SK-N-SH (cell line): ENCODE results near the gene MAD1L1. TPM values are rescaled to one million over a fixed set of nuclear protein-coding genes. Genes with fewer than 3 reads are reported as not detected.
"Not testable (repeated sequence)": the region's sequence is repeated elsewhere in the genome, so short reads cannot be mapped to it uniquely, and the experiment has no call there.

Source experiments
- CTCF ChIA-PET: fragments of 300-600, 350-600 bp; formaldehyde crosslinking; extraction: SDS; loops from one replicate; lab custom pipeline; 2021; lab: Yijun Ruan, JAX
- POLR2A ChIA-PET: fragments of 350-600 bp; sonication (Branson Sonifier 250); formaldehyde crosslinking; extraction: SDS; loops from one replicate; lab custom pipeline; 2020; ENCODE audit warnings: antibody characterized with exemption, inconsistent platforms; lab: Yijun Ruan, JAX
- DNase-seq: peaks from one replicate; pipeline ENCODE4 v3.0.0; 2012
- H2AFZ ChIP-seq: fragments of 200-600 bp; sonication (generic); 2 replicates; pipeline ENCODE4 v1.8.1; 2016; ENCODE audit warnings: antibody characterized with exemption, mild to moderate bottlenecking, low read depth
- H3F3A ChIP-seq: fragments of 200-600 bp; sonication (generic); replicated peaks from 2 replicates; pipeline ENCODE3; 2016; ENCODE audit warnings: antibody characterized with exemption, mild to moderate bottlenecking; ENCODE audit not compliant: insufficient read depth
- H3K27ac ChIP-seq, 2 experiments: fragments of 200-500 bp in 1 of 2; fragments of 200-600 bp in 1 of 2; sonication (Bioruptor generic) in 1 of 2; sonication (generic), shearing (Covaris generic) in 1 of 2; 2 replicates each; pipeline versions ENCODE4 v1.5.1 to v1.6.1; 2014 to 2016; ENCODE audit warnings: low read depth in 2 of 2, inconsistent platforms in 1 of 2, low read length in 1 of 2, mild to moderate bottlenecking in 1 of 2, mixed read lengths in 1 of 2
- H3K27me3 ChIP-seq: fragments of 200-600 bp; sonication (generic), shearing (Covaris generic); 2 replicates; pipeline ENCODE4 v1.6.1; 2016; ENCODE audit warnings: mixed run types; ENCODE audit not compliant: insufficient read depth
- H3K36me3 ChIP-seq, 2 experiments: fragments of 200-500 bp in 1 of 2; fragments of 200-600 bp in 1 of 2; sonication (Bioruptor generic) in 1 of 2; sonication (generic) in 1 of 2; replicated peaks in 1 of 2; 2 replicates each; pipeline versions ENCODE3 to v1.5.1; 2014 to 2016; ENCODE audit warnings: low read length in 1 of 2, mild to moderate bottlenecking in 1 of 2; ENCODE audit not compliant: insufficient read depth in 2 of 2, control insufficient read depth in 1 of 2
- H3K4me1 ChIP-seq, 2 experiments: fragments of 200-500 bp in 1 of 2; fragments of 200-600 bp in 1 of 2; sonication (Bioruptor generic) in 1 of 2; sonication (generic), shearing (Covaris generic) in 1 of 2; 2 replicates each; pipeline versions ENCODE4 v1.5.1 to v1.6.1; 2014 to 2016; ENCODE audit warnings: low read depth in 1 of 2, low read length in 1 of 2, mixed run types in 1 of 2; ENCODE audit not compliant: insufficient read depth in 2 of 2, control insufficient read depth in 1 of 2
- H3K4me2 ChIP-seq: fragments of 200-600 bp; sonication (generic), shearing (Covaris generic); 2 replicates; pipeline ENCODE4 v1.6.1; 2017; ENCODE audit warnings: mixed run types
- H3K4me3 ChIP-seq, 2 experiments: fragments of 200-500 bp in 1 of 2; fragments of 200-600 bp in 1 of 2; sonication (Bioruptor generic) in 1 of 2; sonication (generic), shearing (Covaris generic) in 1 of 2; 2 replicates each; pipeline versions ENCODE4 v1.5.1 to v1.8.1; 2014 to 2016; ENCODE audit warnings: low read depth in 2 of 2, inconsistent platforms in 1 of 2, low read length in 1 of 2, mild to moderate bottlenecking in 1 of 2, mixed read lengths in 1 of 2, moderate library complexity in 1 of 2
- H3K79me2 ChIP-seq: fragments of 200-600 bp; sonication (generic); 2 replicates; pipeline ENCODE4 v1.8.1; 2017; ENCODE audit warnings: mild to moderate bottlenecking; ENCODE audit not compliant: insufficient read depth
- H3K9ac ChIP-seq: fragments of 200-600 bp; sonication (generic); 2 replicates; pipeline ENCODE4 v1.6.1; 2017; ENCODE audit warnings: mixed run types
- H3K9me2 ChIP-seq: fragments of 200-600 bp; sonication (generic); 2 replicates; pipeline ENCODE4 v1.6.1; 2017; ENCODE audit warnings: mixed run types
- H3K9me3 ChIP-seq: fragments of 200-600 bp; sonication (generic); 2 replicates; pipeline ENCODE4 v1.6.1; 2017; ENCODE audit warnings: mixed run types, mild to moderate bottlenecking, moderate library complexity
- H4K20me1 ChIP-seq: fragments of 200-600 bp; sonication (generic); 2 replicates; pipeline ENCODE4 v1.6.1; 2017; ENCODE audit warnings: mild to moderate bottlenecking, mixed run types; ENCODE audit not compliant: insufficient read depth
- CHD2 ChIP-seq: fragments of 150-350 bp; IDR thresholded peaks from 2 replicates; pipeline ENCODE4 v1.6.1; 2018; ENCODE audit warnings: low read length; ENCODE audit not compliant: partially characterized antibody
- ELF1 ChIP-seq: IDR thresholded peaks from 2 replicates; pipeline ENCODE4 v1.4.0; 2012
- GATA2 ChIP-seq: sonication (generic); formaldehyde crosslinking; IDR thresholded peaks from 2 replicates; pipeline ENCODE4 v1.5.0; 2020; ENCODE audit warnings: mild to moderate bottlenecking, missing genetic modification reagents
- MEF2A ChIP-seq: IDR thresholded peaks from 2 replicates; pipeline ENCODE4 v1.4.0; 2012; ENCODE audit warnings: low read depth, borderline replicate concordance
- RCOR1 ChIP-seq: fragments of 150-350 bp; IDR thresholded peaks from 2 replicates; pipeline ENCODE4 v1.6.1; 2017; ENCODE audit warnings: antibody characterized with exemption, low read length
- RFX5 ChIP-seq: IDR thresholded peaks from 2 replicates; pipeline ENCODE4 v1.6.1; 2012; ENCODE audit warnings: mild to moderate bottlenecking, improper control_type of control experiment, low read length
- RXRA ChIP-seq: IDR thresholded peaks from 2 replicates; pipeline ENCODE4 v1.4.0; 2012; ENCODE audit warnings: low read depth, mild to moderate bottlenecking, borderline replicate concordance
- SIN3A ChIP-seq: IDR thresholded peaks from 2 replicates; pipeline ENCODE4 v1.6.1; 2012; ENCODE audit warnings: low read depth, mild to moderate bottlenecking, low read length, moderate library complexity, borderline replicate concordance
- TEAD4 ChIP-seq: IDR thresholded peaks from 2 replicates; pipeline ENCODE4 v1.4.0; 2012; ENCODE audit warnings: mild to moderate bottlenecking, borderline replicate concordance; ENCODE audit not compliant: insufficient read depth
- YY1 ChIP-seq: IDR thresholded peaks from 2 replicates; pipeline ENCODE4 v1.4.0; 2012; ENCODE audit warnings: low read depth, mild to moderate bottlenecking
- WGBS: methylation state at CpG from one replicate; pipeline ENCODE4 v1.1.6; 2017; ENCODE audit warnings: low lambda C conversion rate; 5-methylcytosine and 5-hydroxymethylcytosine counted together
- polyA plus RNA-seq, 3 experiments: library from polyadenylated mRNA; depleted of rRNA; stranded (reverse); fragments of >200 nt; gene quantifications; 2 replicates each; pipeline ENCODE4 v1.2.3, GENCODE V29; 2012
- TF ChIP-seq, protein P1 (sequence below): IDR thresholded peaks from 2 replicates; pipeline ENCODE4; 2012
- TF ChIP-seq, protein P2 (sequence below): fragments of 150-350 bp; IDR thresholded peaks from 2 replicates; pipeline ENCODE4 v1.6.1; 2016; ENCODE audit warnings: mild to moderate bottlenecking, low read depth, low read length
- TF ChIP-seq, protein P3 (sequence below): IDR thresholded peaks from 2 replicates; pipeline ENCODE4 v1.4.0; 2012; ENCODE audit warnings: low read depth, borderline replicate concordance
- TF ChIP-seq, protein P4 (sequence below): IDR thresholded peaks from 2 replicates; pipeline ENCODE4 v1.4.0; 2012; ENCODE audit warnings: low read depth, borderline replicate concordance

The MAD1L1 gene
- polyA plus RNA-seq, 1 of the 3 experiments (the other 2 are of a cell fraction), result 46.2 TPM

DNA sequence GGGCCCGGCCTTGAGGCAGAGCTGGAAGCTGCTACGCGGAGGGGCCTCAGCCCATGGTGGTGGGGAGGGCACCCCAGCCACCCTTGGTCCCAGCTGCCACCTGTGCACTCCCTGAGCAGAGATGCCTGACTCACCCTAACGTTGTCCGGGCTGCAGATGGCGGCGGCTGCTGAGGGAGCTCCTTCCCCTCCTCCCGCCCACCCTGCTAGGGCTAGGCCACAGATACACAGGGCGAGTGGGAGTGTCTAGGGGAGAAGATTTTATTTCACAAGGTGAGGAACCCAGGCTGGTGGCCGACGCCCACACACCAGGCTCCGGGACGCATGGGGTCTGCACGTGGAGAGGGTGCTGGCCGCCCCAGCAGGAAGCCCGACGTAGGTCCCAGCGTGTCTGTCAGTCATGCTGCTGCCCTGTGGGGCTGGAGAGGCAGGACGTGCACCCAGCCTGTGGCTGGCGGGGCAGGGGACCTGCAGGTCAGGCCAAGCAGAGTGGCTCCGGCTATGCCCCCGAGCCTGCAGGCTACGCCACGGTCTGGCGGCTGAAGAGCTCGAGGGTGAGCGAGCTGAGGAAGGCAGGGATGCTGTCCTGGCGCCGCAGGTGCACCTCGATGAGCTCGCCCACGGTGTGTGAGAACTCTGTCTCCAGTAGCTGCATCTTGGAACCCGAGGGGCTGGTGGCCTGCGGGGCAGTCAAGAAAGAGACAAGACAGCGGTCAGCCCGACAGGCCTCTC, 417.0 kb downstream of the MAD1L1 start:
- H3K27ac ChIP-seq, H3K4me2 ChIP-seq, H4K20me1 ChIP-seq, DNase-seq, H3K9me2 ChIP-seq, H3K4me3 ChIP-seq, H3F3A ChIP-seq, H3K79me2 ChIP-seq, H3K36me3 ChIP-seq, H3K27me3 ChIP-seq, POLR2A ChIA-PET, H2AFZ ChIP-seq, H3K9ac ChIP-seq, H3K9me3 ChIP-seq: not testable (repeated sequence)
- CTCF ChIA-PET, result interaction anchor here (1.3 kb wide), 1 partner anchor 28 kb away, joined by 3 read pairs; no protein-coding TSS in a partner anchor
- 91% methylated on average over 24 of the region's 36 CpGs for WGBS
- peaks cover 0 to 72% of the 10 kb centered on the region in 2 experiments; a peak in 1 of 4 replicates for H3K4me1 ChIP-seq

DNA sequence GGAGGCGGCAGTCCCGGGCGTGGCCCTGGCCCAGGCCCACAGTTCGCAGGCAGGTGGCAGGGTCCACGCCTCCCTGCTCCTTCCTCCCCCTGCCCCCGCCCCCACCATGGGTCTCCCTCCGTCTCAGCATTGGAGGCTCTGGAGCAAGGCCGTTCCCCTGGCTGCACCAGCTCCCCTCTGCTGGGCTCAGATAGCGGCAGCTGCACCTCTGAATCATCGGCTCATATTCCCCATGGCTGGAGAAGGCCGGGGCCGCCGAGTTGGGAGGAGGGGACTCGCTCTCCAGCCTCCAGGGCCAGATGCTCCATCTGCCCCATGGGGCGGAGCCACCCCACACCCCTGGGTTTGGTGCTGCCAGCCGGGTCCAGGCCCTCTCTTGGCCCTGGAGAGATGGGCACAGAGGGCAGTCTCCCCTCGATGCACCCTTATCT, 417.7 kb downstream of the MAD1L1 start:
- Histone ChIP-seq H3K9me2 (no peaks in the 10 kb centered on the region), H3K27ac (no peak overlapping the region; a peak in 1 of 4 replicates), H3K79me2 (no peaks in the 10 kb centered on the region), H3K36me3 (no peaks in the 10 kb centered on the region), H3K9ac (no peak overlapping the region), H3K9me3 (no peaks in the 10 kb centered on the region), H3F3A (no peaks in the 10 kb centered on the region), H3K4me3 (no peak overlapping the region), H4K20me1 (no peaks in the 10 kb centered on the region), H3K27me3 (no peaks in the 10 kb centered on the region), H3K4me2 (no peak overlapping the region), H2AFZ (no peak overlapping the region), H3K4me1 (peaks cover 0 to 72% of the 10 kb centered on the region in 2 experiments; a peak in 1 of 4 replicates)
- TF ChIP-seq, protein P1, sequence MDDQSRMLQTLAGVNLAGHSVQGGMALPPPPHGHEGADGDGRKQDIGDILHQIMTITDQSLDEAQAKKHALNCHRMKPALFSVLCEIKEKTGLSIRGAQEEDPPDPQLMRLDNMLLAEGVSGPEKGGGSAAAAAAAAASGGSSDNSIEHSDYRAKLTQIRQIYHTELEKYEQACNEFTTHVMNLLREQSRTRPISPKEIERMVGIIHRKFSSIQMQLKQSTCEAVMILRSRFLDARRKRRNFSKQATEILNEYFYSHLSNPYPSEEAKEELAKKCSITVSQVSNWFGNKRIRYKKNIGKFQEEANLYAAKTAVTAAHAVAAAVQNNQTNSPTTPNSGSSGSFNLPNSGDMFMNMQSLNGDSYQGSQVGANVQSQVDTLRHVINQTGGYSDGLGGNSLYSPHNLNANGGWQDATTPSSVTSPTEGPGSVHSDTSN, result no peak
- no peak for TF ChIP-seq RFX5
- DNase-seq, result no peak
- ChIA-PET POLR2A (no interaction called here), CTCF (interaction anchor here (1.3 kb wide), 1 partner anchor 28 kb away, joined by 3 read pairs; no protein-coding TSS in a partner anchor)
- WGBS, result 86% methylated on average over 11 of the region's 17 CpGs

DNA sequence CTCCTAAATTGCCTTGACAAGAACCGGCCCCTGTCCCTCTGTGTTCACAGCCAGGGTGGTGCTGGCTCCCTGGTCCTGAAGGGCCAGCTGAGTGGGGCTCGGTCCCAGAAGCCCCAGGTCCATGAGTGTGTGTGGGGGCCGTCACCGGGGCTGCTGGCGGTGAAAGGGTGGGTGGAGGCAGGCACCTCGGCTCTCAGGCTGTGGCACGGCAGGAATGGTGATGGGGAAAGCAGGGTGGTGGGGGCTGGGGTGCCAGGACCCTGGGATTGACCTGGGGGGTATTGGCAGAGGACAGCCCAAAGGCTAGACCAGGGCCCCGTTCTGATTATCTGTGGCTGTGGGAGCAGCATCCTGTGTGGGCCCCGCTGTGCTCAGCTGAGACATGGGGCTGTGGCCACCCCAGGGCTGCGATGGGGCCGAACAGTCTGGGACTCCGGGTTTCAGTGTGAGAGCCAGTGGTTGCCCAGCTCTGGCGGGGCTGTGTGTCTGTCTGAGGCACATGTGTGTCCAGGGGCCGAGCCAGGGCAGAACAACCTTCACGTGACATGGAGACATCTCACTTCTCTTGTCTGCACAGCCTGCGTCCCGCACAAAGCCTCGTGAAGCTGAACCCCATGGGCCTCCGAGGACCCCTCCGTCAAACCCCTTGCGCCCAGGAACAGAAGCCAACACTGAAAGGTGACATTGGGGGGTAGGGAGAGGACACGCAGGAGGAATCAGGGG, 418.5 kb downstream of the MAD1L1 start:
- H3K4me2 ChIP-seq, result no peak overlapping the region
- H3K79me2 ChIP-seq, result no peaks in the 10 kb centered on the region
- H3F3A ChIP-seq, result no peaks in the 10 kb centered on the region
- H3K4me3 ChIP-seq, result no peak overlapping the region
- DNase-seq, result no peak
- no peak overlapping the region for H3K9ac ChIP-seq
- H3K27ac ChIP-seq, result no peak overlapping the region
- H3K9me3 ChIP-seq, result no peaks in the 10 kb centered on the region
- 96% methylated on average over 10 of the region's 22 CpGs for WGBS
- ChIA-PET POLR2A (no interaction called here), CTCF (interaction anchor here (0.6 to 2.1 kb wide), 8 partner anchors 12 to 235 kb away, joined by 3 to 12 read pairs (median 4); no protein-coding TSS in a partner anchor)
- peaks cover 0 to 65% of the 10 kb centered on the region in 2 experiments; a peak in 1 of 4 replicates for H3K4me1 ChIP-seq
- H4K20me1 ChIP-seq, result no peaks in the 10 kb centered on the region
- H3K9me2 ChIP-seq, result no peaks in the 10 kb centered on the region
- no peak overlapping the region for H2AFZ ChIP-seq
- H3K36me3 ChIP-seq, result no peaks in the 10 kb centered on the region
- H3K27me3 ChIP-seq, result no peaks in the 10 kb centered on the region
- TF ChIP-seq, protein P2, sequence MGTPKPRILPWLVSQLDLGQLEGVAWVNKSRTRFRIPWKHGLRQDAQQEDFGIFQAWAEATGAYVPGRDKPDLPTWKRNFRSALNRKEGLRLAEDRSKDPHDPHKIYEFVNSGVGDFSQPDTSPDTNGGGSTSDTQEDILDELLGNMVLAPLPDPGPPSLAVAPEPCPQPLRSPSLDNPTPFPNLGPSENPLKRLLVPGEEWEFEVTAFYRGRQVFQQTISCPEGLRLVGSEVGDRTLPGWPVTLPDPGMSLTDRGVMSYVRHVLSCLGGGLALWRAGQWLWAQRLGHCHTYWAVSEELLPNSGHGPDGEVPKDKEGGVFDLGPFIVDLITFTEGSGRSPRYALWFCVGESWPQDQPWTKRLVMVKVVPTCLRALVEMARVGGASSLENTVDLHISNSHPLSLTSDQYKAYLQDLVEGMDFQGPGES, result no peak
- TF ChIP-seq RCOR1, result no peak
- TF ChIP-seq SIN3A, result no peak
- TF ChIP-seq GATA2 (CRISPR knock-in tag), result no peak
- no peak for TF ChIP-seq CHD2
- TF ChIP-seq RXRA, result no peak
- TF ChIP-seq, protein P3, sequence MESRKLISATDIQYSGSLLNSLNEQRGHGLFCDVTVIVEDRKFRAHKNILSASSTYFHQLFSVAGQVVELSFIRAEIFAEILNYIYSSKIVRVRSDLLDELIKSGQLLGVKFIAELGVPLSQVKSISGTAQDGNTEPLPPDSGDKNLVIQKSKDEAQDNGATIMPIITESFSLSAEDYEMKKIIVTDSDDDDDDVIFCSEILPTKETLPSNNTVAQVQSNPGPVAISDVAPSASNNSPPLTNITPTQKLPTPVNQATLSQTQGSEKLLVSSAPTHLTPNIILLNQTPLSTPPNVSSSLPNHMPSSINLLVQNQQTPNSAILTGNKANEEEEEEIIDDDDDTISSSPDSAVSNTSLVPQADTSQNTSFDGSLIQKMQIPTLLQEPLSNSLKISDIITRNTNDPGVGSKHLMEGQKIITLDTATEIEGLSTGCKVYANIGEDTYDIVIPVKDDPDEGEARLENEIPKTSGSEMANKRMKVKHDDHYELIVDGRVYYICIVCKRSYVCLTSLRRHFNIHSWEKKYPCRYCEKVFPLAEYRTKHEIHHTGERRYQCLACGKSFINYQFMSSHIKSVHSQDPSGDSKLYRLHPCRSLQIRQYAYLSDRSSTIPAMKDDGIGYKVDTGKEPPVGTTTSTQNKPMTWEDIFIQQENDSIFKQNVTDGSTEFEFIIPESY, result no peak
- TF ChIP-seq ELF1, result no peak
- no peak for TF ChIP-seq TEAD4
- TF ChIP-seq RFX5, result no peak
- TF ChIP-seq YY1, result no peak
- TF ChIP-seq, protein P4, sequence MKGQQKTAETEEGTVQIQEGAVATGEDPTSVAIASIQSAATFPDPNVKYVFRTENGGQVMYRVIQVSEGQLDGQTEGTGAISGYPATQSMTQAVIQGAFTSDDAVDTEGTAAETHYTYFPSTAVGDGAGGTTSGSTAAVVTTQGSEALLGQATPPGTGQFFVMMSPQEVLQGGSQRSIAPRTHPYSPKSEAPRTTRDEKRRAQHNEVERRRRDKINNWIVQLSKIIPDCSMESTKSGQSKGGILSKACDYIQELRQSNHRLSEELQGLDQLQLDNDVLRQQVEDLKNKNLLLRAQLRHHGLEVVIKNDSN, result no peak
- no peak for TF ChIP-seq MEF2A
